HepG2 (cell line): ENCODE results near the gene LCLAT1. TPM values are rescaled to one million over a fixed set of nuclear protein-coding genes. Genes with fewer than 3 reads are reported as not detected.
"Not testable (repeated sequence)": the region's sequence is repeated elsewhere in the genome, so short reads cannot be mapped to it uniquely, and the experiment has no call there.

ENCODE experiments used
- ATAC-seq: fragments of 200-7000 bp; cut with Tn5 transposase; 3 replicates; pipeline ENCODE4 v1.9.1; 2020; ENCODE audit warnings: mild to moderate bottlenecking, moderate library complexity
- BruUV-seq: library from RNA; stranded (reverse); fragments of 400-500 nt; replicated peaks from 2 replicates; lab custom pipeline; 2021; lab: Mats Ljungman, UMichigan
- CTCF ChIA-PET: fragments of 300-600 bp; formaldehyde crosslinking; extraction: SDS; loops from one replicate; lab custom pipeline; 2021; ENCODE audit warnings: low total read pairs, inconsistent platforms, low intra/inter-chr PET ratio; lab: Yijun Ruan, JAX
- POLR2A ChIA-PET: fragments of 350-600 bp; sonication (Branson Sonifier 250); formaldehyde crosslinking; loops from one replicate; lab custom pipeline; 2020; ENCODE audit warnings: antibody characterized with exemption, inconsistent platforms; lab: Yijun Ruan, JAX
- DNase-seq: peaks from one replicate; pipeline ENCODE4 v3.0.0-alpha.2; 2015; ENCODE audit warnings: low spot score
- FAIRE-seq: peaks from 3 replicates; lab custom pipeline; 2011; peaks lifted over from hg19 to GRCh38; lab: Jason Lieb, UNC
- H2AFZ ChIP-seq: one replicate; pipeline ENCODE4 v1.6.1; 2011; ENCODE audit warnings: low read length, inconsistent platforms
- H3K27ac ChIP-seq: fragments of 300-600 bp; 3 replicates; pipeline ENCODE4 v1.8.0; 2011; ENCODE audit warnings: mixed run types, mild to moderate bottlenecking, mixed read lengths, low read length, inconsistent platforms; ENCODE audit not compliant: insufficient read depth; ENCODE audit errors: extremely low read length
- H3K27me3 ChIP-seq, 2 experiments: fragments of 200-600 bp in 1 of 2; 2 replicates in 1 of 2; 3 replicates in 1 of 2; pipeline versions ENCODE4 v1.6.0 to v1.8.0; 2011; ENCODE audit warnings: low read length in 2 of 2, mild to moderate bottlenecking in 2 of 2, moderate library complexity in 2 of 2, inconsistent platforms in 1 of 2; ENCODE audit not compliant: insufficient read depth in 2 of 2, control insufficient read depth in 1 of 2
- H3K36me3 ChIP-seq, 2 experiments: fragments of 200-600 bp in 1 of 2; replicated peaks in 1 of 2; 2 replicates in 1 of 2; 3 replicates in 1 of 2; pipeline versions ENCODE4 v1.5.1 to v1.8.0; 2011; ENCODE audit warnings: low read length in 2 of 2, inconsistent platforms in 1 of 2; ENCODE audit not compliant: insufficient read depth in 2 of 2, control insufficient read depth in 1 of 2
- H3K4me1 ChIP-seq: 2 replicates; pipeline ENCODE4 v1.5.1; 2012; ENCODE audit warnings: low read length, inconsistent platforms; ENCODE audit not compliant: insufficient read depth
- H3K4me2 ChIP-seq: 2 replicates; pipeline ENCODE4 v1.6.0; 2011; ENCODE audit warnings: low read depth, low read length, inconsistent platforms
- H3K4me3 ChIP-seq, 3 experiments: fragments of 200-600 bp in 1 of 3; sonication (generic), shearing (Covaris generic) in 1 of 3; replicated peaks in 1 of 3; 2 replicates each; pipeline ENCODE4 v1.5.1; 2011 to 2016; ENCODE audit warnings: low read length in 3 of 3, inconsistent platforms in 2 of 3, low read depth in 2 of 3, mild to moderate bottlenecking in 2 of 3, control low read depth in 1 of 3, mixed read lengths in 1 of 3; ENCODE audit not compliant: insufficient read depth in 1 of 3
- H3K79me2 ChIP-seq: one replicate; pipeline ENCODE4 v1.6.1; 2011; ENCODE audit warnings: low read length, inconsistent platforms; ENCODE audit not compliant: insufficient read depth
- H3K9ac ChIP-seq: 2 replicates; pipeline ENCODE4 v1.6.0; 2011; ENCODE audit warnings: mild to moderate bottlenecking, low read depth, low read length, inconsistent platforms; ENCODE audit not compliant: insufficient read depth
- H3K9me3 ChIP-seq: 2 replicates; pipeline ENCODE4 v1.5.1; 2012; ENCODE audit warnings: mild to moderate bottlenecking, low read length
- H4K20me1 ChIP-seq: 2 replicates; pipeline ENCODE4 v1.6.0; 2011; ENCODE audit warnings: inconsistent platforms, mild to moderate bottlenecking, low read length, moderate library complexity; ENCODE audit not compliant: insufficient read depth
- ARNT2 ChIP-seq: sonication (generic); formaldehyde crosslinking; IDR thresholded peaks from 2 replicates; pipeline ENCODE4 v1.8.0; 2022; ENCODE audit warnings: mild to moderate bottlenecking, low read depth, missing genetic modification reagents, moderate library complexity
- ASH2L ChIP-seq: fragments of 300-600, 200-600 bp; sonication (generic); IDR thresholded peaks from 2 replicates; pipeline ENCODE4 v1.7.0; 2017; ENCODE audit warnings: low read depth, mild to moderate bottlenecking, moderate library complexity, mixed read lengths, low read length; ENCODE audit not compliant: insufficient read length
- EP300 ChIP-seq, 3 experiments: sonication (generic) in 1 of 3; formaldehyde crosslinking in 1 of 3; IDR thresholded peaks; 2 replicates each; pipeline versions ENCODE4 v1.5.1 to v1.6.1; 2011 to 2020; ENCODE audit warnings: low read depth in 2 of 3, low read length in 2 of 3, borderline replicate concordance in 1 of 3, improper control_type of control experiment in 1 of 3, mild to moderate bottlenecking in 1 of 3, missing genetic modification reagents in 1 of 3, moderate library complexity in 1 of 3
- NR2F6 ChIP-seq, 2 experiments: IDR thresholded peaks; 2 replicates each; pipeline ENCODE4 v1.6.1; 2016; ENCODE audit warnings: antibody characterized with exemption in 1 of 2, mild to moderate bottlenecking in 1 of 2
- SOX13 ChIP-seq, 3 experiments: fragments of 450-650 bp in 1 of 3; sonication (generic) in 1 of 3; formaldehyde crosslinking in 1 of 3; IDR thresholded peaks in 2 of 3; conservative IDR thresholded peaks in 1 of 3; 2 replicates each; pipeline versions ENCODE4 v1.5.0 to v1.6.1; 2016 to 2020; ENCODE audit warnings: antibody characterized with exemption in 1 of 3, mild to moderate bottlenecking in 1 of 3, missing compliant biosample characterization in 1 of 3, missing genetic modification reagents in 1 of 3, moderate library complexity in 1 of 3
- WGBS: methylation state at CpG from one replicate; pipeline ENCODE4 v1.1.6; 2017; ENCODE audit warnings: low lambda C conversion rate; 5-methylcytosine and 5-hydroxymethylcytosine counted together
- in situ Hi-C: cut with HindIII; loops from 2 replicates; pipeline ENCODE4 v1.10.0; 2017; ENCODE audit warnings: low pct_unique_long_range_greater_than_20kb; ENCODE audit not compliant: extremely low pct_ligation_motif_present
- intact Hi-C: fragments of 100-400 bp; cut with micrococcal nuclease; formaldehyde crosslinking; loops from one replicate; pipeline ENCODE4 v1.10.0; 2022; ENCODE audit not compliant: unreplicated experiment
- polyA plus RNA-seq, 8 experiments: library from polyadenylated mRNA; depleted of rRNA in 3 of 8; stranded (reverse) in 7 of 8; unstranded in 1 of 8; fragments of >200 nt; fragmentation: Illumina TruSeq in 4 of 8; extraction: Trizol in 4 of 8; gene quantifications; 2 replicates each; pipeline versions ENCODE4 v1.2.1 to v1.2.3, GENCODE V29; 2011 to 2016; ENCODE audit warnings: low read depth in 4 of 8, missing spikeins in 1 of 8, mixed read lengths in 1 of 8; ENCODE audit not compliant: insufficient read depth in 1 of 8
- total RNA-seq, 5 experiments: library from RNA; depleted of rRNA; stranded (reverse); fragments of >200 nt; fragmentation: Illumina TruSeq; extraction: Trizol; gene quantifications; 2 replicates each; pipeline ENCODE4 v1.2.3, GENCODE V29; 2016; ENCODE audit warnings: low read depth in 1 of 5
- TF ChIP-seq, protein P1 (sequence below), 2 experiments: IDR thresholded peaks; 2 replicates each; pipeline ENCODE4 v1.6.1; 2011 to 2012; ENCODE audit warnings: low read length in 2 of 2, borderline replicate concordance in 1 of 2, low read depth in 1 of 2, mild to moderate bottlenecking in 1 of 2, moderate library complexity in 1 of 2
- TF ChIP-seq, protein P2 (sequence below): sonication (generic); formaldehyde crosslinking; conservative IDR thresholded peaks from 2 replicates; pipeline ENCODE4 v1.5.0; 2020; ENCODE audit warnings: missing genetic modification reagents
- TF ChIP-seq, protein P3 (sequence below): fragments of 450-650 bp; IDR thresholded peaks from 2 replicates; pipeline ENCODE4 v1.6.1; 2017; ENCODE audit warnings: mild to moderate bottlenecking

Gene LCLAT1
- total and polyA plus RNA-seq, 2 of the 13 experiments (the other 11 are each of a cell fraction or from before 2014, with no cell fraction given) = 18.0 to 28.0 TPM

DNA sequence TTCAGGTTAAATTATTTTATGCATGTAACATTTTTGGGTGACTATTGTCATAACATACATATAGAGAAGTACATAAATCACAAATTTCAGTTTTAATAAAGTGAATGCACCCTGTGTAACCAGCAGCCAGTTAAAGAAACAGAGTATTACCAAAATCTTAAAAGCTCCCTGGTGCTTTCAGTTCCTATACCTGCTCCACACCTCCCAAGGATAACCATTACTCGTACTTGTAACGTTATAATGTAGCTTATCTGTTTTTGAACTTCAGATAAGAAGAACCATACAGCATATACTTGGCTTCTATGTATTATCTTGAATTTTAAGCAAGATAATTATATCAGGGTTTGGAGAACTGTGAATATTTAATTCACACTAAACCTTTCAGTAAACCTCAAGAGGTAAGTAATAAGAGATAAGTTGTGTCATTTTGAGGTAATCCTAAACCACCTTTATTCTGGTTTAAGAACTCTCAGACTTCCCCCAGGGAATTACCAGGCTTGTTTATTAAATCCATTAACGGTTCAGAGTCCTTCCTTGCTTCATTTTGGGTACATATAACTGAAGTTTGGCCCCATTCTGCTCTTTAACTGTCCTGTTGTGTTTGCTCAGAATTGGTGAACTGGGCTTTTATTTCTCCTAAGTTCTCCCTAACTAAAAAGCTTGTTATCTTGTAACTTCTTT lies 58.6 kb downstream of the LCLAT1 start (continued):
- no peak for TF ChIP-seq NR2F6 (IDR thresholded peaks at IDR 0.05)
- peak; percentile 23; the same call in 1 of the 2 replicates for TF ChIP-seq NR2F6 (CRISPR knock-in tag; IDR thresholded peaks at IDR 0.05)
- TF ChIP-seq, protein P1, sequence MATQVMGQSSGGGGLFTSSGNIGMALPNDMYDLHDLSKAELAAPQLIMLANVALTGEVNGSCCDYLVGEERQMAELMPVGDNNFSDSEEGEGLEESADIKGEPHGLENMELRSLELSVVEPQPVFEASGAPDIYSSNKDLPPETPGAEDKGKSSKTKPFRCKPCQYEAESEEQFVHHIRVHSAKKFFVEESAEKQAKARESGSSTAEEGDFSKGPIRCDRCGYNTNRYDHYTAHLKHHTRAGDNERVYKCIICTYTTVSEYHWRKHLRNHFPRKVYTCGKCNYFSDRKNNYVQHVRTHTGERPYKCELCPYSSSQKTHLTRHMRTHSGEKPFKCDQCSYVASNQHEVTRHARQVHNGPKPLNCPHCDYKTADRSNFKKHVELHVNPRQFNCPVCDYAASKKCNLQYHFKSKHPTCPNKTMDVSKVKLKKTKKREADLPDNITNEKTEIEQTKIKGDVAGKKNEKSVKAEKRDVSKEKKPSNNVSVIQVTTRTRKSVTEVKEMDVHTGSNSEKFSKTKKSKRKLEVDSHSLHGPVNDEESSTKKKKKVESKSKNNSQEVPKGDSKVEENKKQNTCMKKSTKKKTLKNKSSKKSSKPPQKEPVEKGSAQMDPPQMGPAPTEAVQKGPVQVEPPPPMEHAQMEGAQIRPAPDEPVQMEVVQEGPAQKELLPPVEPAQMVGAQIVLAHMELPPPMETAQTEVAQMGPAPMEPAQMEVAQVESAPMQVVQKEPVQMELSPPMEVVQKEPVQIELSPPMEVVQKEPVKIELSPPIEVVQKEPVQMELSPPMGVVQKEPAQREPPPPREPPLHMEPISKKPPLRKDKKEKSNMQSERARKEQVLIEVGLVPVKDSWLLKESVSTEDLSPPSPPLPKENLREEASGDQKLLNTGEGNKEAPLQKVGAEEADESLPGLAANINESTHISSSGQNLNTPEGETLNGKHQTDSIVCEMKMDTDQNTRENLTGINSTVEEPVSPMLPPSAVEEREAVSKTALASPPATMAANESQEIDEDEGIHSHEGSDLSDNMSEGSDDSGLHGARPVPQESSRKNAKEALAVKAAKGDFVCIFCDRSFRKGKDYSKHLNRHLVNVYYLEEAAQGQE (IDR thresholded peaks at IDR 0.05; ENCODE audit: borderline replicate concordance in 1 of 2, low read depth in 1 of 2, low read length in 2 of 2) = 0 out of 4 replicates have a peak, but pooled peaks of 1 of the 2 experiments have one; percentile 22
- TF ChIP-seq, protein P2, sequence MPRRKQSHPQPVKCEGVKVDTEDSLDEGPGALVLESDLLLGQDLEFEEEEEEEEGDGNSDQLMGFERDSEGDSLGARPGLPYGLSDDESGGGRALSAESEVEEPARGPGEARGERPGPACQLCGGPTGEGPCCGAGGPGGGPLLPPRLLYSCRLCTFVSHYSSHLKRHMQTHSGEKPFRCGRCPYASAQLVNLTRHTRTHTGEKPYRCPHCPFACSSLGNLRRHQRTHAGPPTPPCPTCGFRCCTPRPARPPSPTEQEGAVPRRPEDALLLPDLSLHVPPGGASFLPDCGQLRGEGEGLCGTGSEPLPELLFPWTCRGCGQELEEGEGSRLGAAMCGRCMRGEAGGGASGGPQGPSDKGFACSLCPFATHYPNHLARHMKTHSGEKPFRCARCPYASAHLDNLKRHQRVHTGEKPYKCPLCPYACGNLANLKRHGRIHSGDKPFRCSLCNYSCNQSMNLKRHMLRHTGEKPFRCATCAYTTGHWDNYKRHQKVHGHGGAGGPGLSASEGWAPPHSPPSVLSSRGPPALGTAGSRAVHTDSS (CRISPR knock-in tag) = no peak
- peak; percentile 36 for TF ChIP-seq ASH2L
- TF ChIP-seq ARNT2 (CRISPR knock-in tag) = no peak
- peak in 1 of 2 experiments; percentile 75; a peak in 2 of 4 replicates for TF ChIP-seq EP300 (IDR thresholded peaks at IDR 0.05; ENCODE audit: low read depth in 2 of 2, low read length in 2 of 2)
- no peak for TF ChIP-seq EP300 (CRISPR knock-in tag; IDR thresholded peaks at IDR 0.05; ENCODE audit: borderline replicate concordance)
- TF ChIP-seq SOX13 (IDR thresholded peaks at IDR 0.05) = no peak
- TF ChIP-seq SOX13 (CRISPR knock-in tag; conservative IDR thresholded peaks at IDR 0.05 in 1 of 2, IDR thresholded peaks at IDR 0.05 in 1 of 2) = peak in 1 of 2 experiments; percentile 72; a peak in 2 of 4 replicates
- TF ChIP-seq, protein P3, sequence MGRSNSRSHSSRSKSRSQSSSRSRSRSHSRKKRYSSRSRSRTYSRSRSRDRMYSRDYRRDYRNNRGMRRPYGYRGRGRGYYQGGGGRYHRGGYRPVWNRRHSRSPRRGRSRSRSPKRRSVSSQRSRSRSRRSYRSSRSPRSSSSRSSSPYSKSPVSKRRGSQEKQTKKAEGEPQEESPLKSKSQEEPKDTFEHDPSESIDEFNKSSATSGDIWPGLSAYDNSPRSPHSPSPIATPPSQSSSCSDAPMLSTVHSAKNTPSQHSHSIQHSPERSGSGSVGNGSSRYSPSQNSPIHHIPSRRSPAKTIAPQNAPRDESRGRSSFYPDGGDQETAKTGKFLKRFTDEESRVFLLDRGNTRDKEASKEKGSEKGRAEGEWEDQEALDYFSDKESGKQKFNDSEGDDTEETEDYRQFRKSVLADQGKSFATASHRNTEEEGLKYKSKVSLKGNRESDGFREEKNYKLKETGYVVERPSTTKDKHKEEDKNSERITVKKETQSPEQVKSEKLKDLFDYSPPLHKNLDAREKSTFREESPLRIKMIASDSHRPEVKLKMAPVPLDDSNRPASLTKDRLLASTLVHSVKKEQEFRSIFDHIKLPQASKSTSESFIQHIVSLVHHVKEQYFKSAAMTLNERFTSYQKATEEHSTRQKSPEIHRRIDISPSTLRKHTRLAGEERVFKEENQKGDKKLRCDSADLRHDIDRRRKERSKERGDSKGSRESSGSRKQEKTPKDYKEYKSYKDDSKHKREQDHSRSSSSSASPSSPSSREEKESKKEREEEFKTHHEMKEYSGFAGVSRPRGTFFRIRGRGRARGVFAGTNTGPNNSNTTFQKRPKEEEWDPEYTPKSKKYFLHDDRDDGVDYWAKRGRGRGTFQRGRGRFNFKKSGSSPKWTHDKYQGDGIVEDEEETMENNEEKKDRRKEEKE = no peak

DNA sequence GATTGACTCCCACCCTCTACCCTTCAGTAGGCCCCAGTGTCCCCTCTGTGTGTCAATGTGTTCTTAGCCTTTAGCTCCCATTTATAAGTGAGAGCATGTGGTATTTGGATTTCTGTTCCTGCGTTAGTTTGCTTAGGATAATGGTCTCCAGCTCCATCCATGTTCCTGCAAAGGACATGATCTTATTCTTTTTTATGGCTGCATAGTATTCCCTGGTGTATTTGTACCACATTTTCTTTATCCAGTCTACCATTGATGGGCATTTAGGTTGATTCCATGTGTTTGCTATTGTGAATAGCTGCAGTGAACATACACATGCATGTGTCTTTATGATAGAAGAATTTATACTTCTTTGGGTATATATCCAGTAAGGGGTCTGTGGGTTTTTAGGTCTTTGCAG lies 60.4 kb downstream of the LCLAT1 start:
- H3K27me3 ChIP-seq, H3K4me2 ChIP-seq, H3K9me3 ChIP-seq, ATAC-seq, DNase-seq, FAIRE-seq, intact Hi-C loops, BruUV-seq, H3K36me3 ChIP-seq, H3K9ac ChIP-seq, H2AFZ ChIP-seq, H4K20me1 ChIP-seq, H3K4me3 ChIP-seq, H3K27ac ChIP-seq, CTCF ChIA-PET, POLR2A ChIA-PET: not testable (repeated sequence)
- Histone ChIP-seq H3K4me1 (peaks cover 56% of the 10 kb centered on the region), H3K79me2 (peaks cover 28% of the 10 kb centered on the region)
- in situ Hi-C loops = loop anchor here (5.0 kb wide), 1 partner anchor 60 kb away; the partner anchor contains the start of gene LCLAT1
- WGBS = 97% methylated on average over 1 of the region's 1 CpG
